K562 (cell line): ENCODE measurements around the gene MEF2C.

ENCODE experiments used
- RAD21 ChIP-seq, 2 experiments: fragments of 250-450 bp in 1 of 2; fragments of 450-650 bp in 1 of 2; sonication (Bioruptor Pico) in 1 of 2; formaldehyde crosslinking in 1 of 2; IDR thresholded peaks in 1 of 2; conservative IDR thresholded peaks in 1 of 2; 2 replicates each; pipeline versions ENCODE4 v1.4.0 to v1.8.0; 2020 to 2022; ENCODE audit warnings: mild to moderate bottlenecking in 2 of 2, moderate library complexity in 1 of 2
- SP2 ChIP-seq: IDR thresholded peaks from 2 replicates; pipeline ENCODE4 v1.6.1; 2011; ENCODE audit warnings: mild to moderate bottlenecking, low read depth, low read length, moderate library complexity; ENCODE audit not compliant: poor library complexity, severe bottlenecking; ENCODE audit errors: extremely low read depth

DNA sequence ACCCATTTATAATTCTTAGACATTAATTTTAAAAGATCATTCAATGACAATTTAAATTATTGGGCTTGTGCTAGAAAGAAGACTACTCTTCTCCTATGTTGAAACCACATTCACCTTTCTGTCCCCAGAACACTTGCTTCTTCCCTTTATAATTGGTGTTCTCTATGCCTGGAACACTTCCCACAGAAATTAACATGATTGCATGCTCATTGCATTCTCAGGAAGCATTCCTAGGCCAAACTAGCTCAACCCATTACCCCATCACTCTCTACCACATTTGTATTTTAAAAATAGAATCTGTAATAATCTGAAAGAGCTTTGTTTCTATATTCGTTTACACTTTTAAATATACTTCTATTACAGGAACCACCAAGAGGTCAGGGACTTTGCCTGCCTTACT lies 184.7 kb downstream of the MEF2C start:
- TF ChIP-seq RAD21 (CRISPR knock-in tag; conservative IDR thresholded peaks at IDR 0.05 in 1 of 2, IDR thresholded peaks at IDR 0.05 in 1 of 2) (no peak), SP2 (no peak)
